H9 (cell line): ENCODE data around the gene IL15. TPM values are rescaled to one million over a fixed set of nuclear protein-coding genes. Genes with fewer than 3 reads are reported as not detected.

Experiments used
- DNase-seq: peaks from one replicate; pipeline ENCODE4 v3.0.0-alpha.2; 2017
- H2AFZ ChIP-seq: one replicate; pipeline ENCODE4 v1.6.1; 2013; ENCODE audit warnings: mild to moderate bottlenecking, low read length, control low read depth, moderate library complexity
- H2AK5ac ChIP-seq: 2 replicates; pipeline ENCODE4 v1.6.1; 2013; ENCODE audit warnings: low read length, control low read depth, mixed read lengths; ENCODE audit not compliant: insufficient read length
- H2BK120ac ChIP-seq: one replicate; pipeline ENCODE4 v1.6.1; 2013; ENCODE audit warnings: low read depth, mild to moderate bottlenecking, low read length, control low read depth, inconsistent platforms; ENCODE audit not compliant: poor library complexity, severe bottlenecking
- H2BK12ac ChIP-seq: 2 replicates; pipeline ENCODE4 v1.6.1; 2013; ENCODE audit warnings: low read length, control low read depth, mixed read lengths, low read depth; ENCODE audit not compliant: insufficient read length
- H2BK15ac ChIP-seq: 2 replicates; pipeline ENCODE4 v1.6.1; 2013; ENCODE audit warnings: low read depth, low read length, control low read depth
- H2BK20ac ChIP-seq: one replicate; pipeline ENCODE4 v1.6.1; 2013; ENCODE audit warnings: low read depth, mild to moderate bottlenecking, low read length, control low read depth, inconsistent platforms; ENCODE audit not compliant: poor library complexity, severe bottlenecking
- H2BK5ac ChIP-seq: 2 replicates; pipeline ENCODE4 v1.6.1; 2013; ENCODE audit warnings: low read length, control low read depth, mixed read lengths; ENCODE audit not compliant: insufficient read length
- H3K14ac ChIP-seq: 2 replicates; pipeline ENCODE4 v1.6.1; 2013; ENCODE audit warnings: low read length, control low read depth; ENCODE audit not compliant: insufficient read depth
- H3K18ac ChIP-seq: 2 replicates; pipeline ENCODE4 v1.6.1; 2013; ENCODE audit warnings: low read depth, mild to moderate bottlenecking, mixed read lengths, low read length, control low read depth; ENCODE audit not compliant: insufficient read length
- H3K23ac ChIP-seq: 2 replicates; pipeline ENCODE4 v1.6.1; 2013; ENCODE audit warnings: low read length, control low read depth, mixed read lengths, low read depth; ENCODE audit not compliant: insufficient read length
- H3K23me2 ChIP-seq: 2 replicates; pipeline ENCODE4 v1.6.1; 2013; ENCODE audit warnings: low read depth, mild to moderate bottlenecking, mixed read lengths, low read length, control low read depth; ENCODE audit not compliant: insufficient read length, poor library complexity, severe bottlenecking
- H3K27ac ChIP-seq: 2 replicates; pipeline ENCODE4 v1.5.1; 2013; ENCODE audit warnings: low read length, control low read depth, mixed read lengths, low read depth; ENCODE audit not compliant: insufficient read length
- H3K27me3 ChIP-seq: 2 replicates; pipeline ENCODE4 v1.6.1; 2013; ENCODE audit warnings: low read length, control low read depth, inconsistent platforms; ENCODE audit not compliant: insufficient read depth
- H3K4ac ChIP-seq: 2 replicates; pipeline ENCODE4 v1.6.1; 2013; ENCODE audit warnings: low read depth, mild to moderate bottlenecking, control low read depth, inconsistent platforms, low read length, moderate library complexity
- H3K4me1 ChIP-seq: 2 replicates; pipeline ENCODE4 v1.6.1; 2013; ENCODE audit warnings: low read length, control low read depth, inconsistent platforms; ENCODE audit not compliant: insufficient read depth
- H3K4me2 ChIP-seq: 2 replicates; pipeline ENCODE4 v1.6.1; 2013; ENCODE audit warnings: low read length, control low read depth, mixed read lengths; ENCODE audit not compliant: insufficient read length, insufficient read depth
- H3K56ac ChIP-seq: 2 replicates; pipeline ENCODE4 v1.6.1; 2013; ENCODE audit warnings: low read depth, mild to moderate bottlenecking, mixed read lengths, low read length, control low read depth; ENCODE audit not compliant: insufficient read length
- H3K79me1 ChIP-seq: 2 replicates; pipeline ENCODE4 v1.6.1; 2013; ENCODE audit warnings: low read depth, mild to moderate bottlenecking, moderate library complexity, low read length, control low read depth, inconsistent platforms; ENCODE audit not compliant: insufficient read depth, poor library complexity, severe bottlenecking
- H3K79me2 ChIP-seq: 2 replicates; pipeline ENCODE4 v1.6.1; 2013; ENCODE audit warnings: low read length, control low read depth, inconsistent platforms; ENCODE audit not compliant: insufficient read depth
- H3K9ac ChIP-seq: 2 replicates; pipeline ENCODE4 v1.6.1; 2013; ENCODE audit warnings: low read length, control low read depth, mixed read lengths; ENCODE audit not compliant: insufficient read length; ENCODE audit errors: extremely low read depth
- H3K9me3 ChIP-seq: one replicate; pipeline ENCODE4 v1.6.1; 2013; ENCODE audit warnings: low read depth, low read length, inconsistent platforms; ENCODE audit not compliant: control insufficient read depth
- H3T11ph ChIP-seq: one replicate; pipeline ENCODE4 v1.6.1; 2013; ENCODE audit warnings: mild to moderate bottlenecking, low read length, control low read depth, inconsistent platforms
- H4K20me1 ChIP-seq: one replicate; pipeline ENCODE4 v1.6.1; 2013; ENCODE audit not compliant: control insufficient read depth, insufficient read length, insufficient read depth
- H4K5ac ChIP-seq: 2 replicates; pipeline ENCODE4 v1.6.1; 2013; ENCODE audit warnings: low read depth, mild to moderate bottlenecking, mixed read lengths, low read length, control low read depth; ENCODE audit not compliant: insufficient read length
- H4K8ac ChIP-seq: replicated peaks from 2 replicates; pipeline ENCODE4 v1.6.1; 2013; ENCODE audit warnings: low read length, control low read depth, mixed read lengths, low read depth; ENCODE audit not compliant: insufficient read length
- H4K91ac ChIP-seq: 2 replicates; pipeline ENCODE4 v1.6.1; 2013; ENCODE audit warnings: low read depth, mild to moderate bottlenecking, moderate library complexity, mixed read lengths, low read length, control low read depth; ENCODE audit not compliant: insufficient read length
- H3K27ac Mint-ChIP-seq, 3 experiments: 2 replicates in 2 of 3; 3 replicates in 1 of 3; pipeline ENCODE4 v1.8.0; 2020 to 2021; ENCODE audit warnings: mixed read lengths in 3 of 3, mild to moderate bottlenecking in 1 of 3, moderate library complexity in 1 of 3
- H3K27me3 Mint-ChIP-seq: 2 replicates; pipeline ENCODE4 v1.8.0; 2021; ENCODE audit warnings: low read depth, mild to moderate bottlenecking, moderate library complexity, mixed read lengths
- H3K36me3 Mint-ChIP-seq, 3 experiments: 2 replicates in 2 of 3; 3 replicates in 1 of 3; pipeline ENCODE4 v1.8.0; 2020 to 2021; ENCODE audit warnings: low read depth in 3 of 3, mixed read lengths in 3 of 3; ENCODE audit not compliant: insufficient read depth in 1 of 3
- H3K4me1 Mint-ChIP-seq, 2 experiments: 2 replicates each; pipeline ENCODE4 v1.8.0; 2020; ENCODE audit warnings: mixed read lengths in 2 of 2
- H3K4me3 Mint-ChIP-seq, 2 experiments: 2 replicates in 1 of 2; 3 replicates in 1 of 2; pipeline ENCODE4 v1.8.0; 2020 to 2021; ENCODE audit warnings: mild to moderate bottlenecking in 2 of 2, mixed read lengths in 2 of 2, moderate library complexity in 1 of 2
- H3K9me3 Mint-ChIP-seq, 2 experiments: 2 replicates in 1 of 2; 3 replicates in 1 of 2; pipeline ENCODE4 v1.8.0; 2020; ENCODE audit warnings: mild to moderate bottlenecking in 2 of 2, mixed read lengths in 2 of 2, moderate library complexity in 1 of 2
- CTCF ChIP-seq: fragments of 200-600 bp; sonication (generic); conservative IDR thresholded peaks from 3 replicates; pipeline ENCODE4 v1.8.0; 2021; ENCODE audit warnings: antibody characterized with exemption, mild to moderate bottlenecking
- WGBS: extraction: QIAGEN DNeasy Blood & Tissue Kit; methylation state at CpG from one replicate; pipeline ENCODE4 v1.1.7; 2013; ENCODE audit warnings: missing lambda C conversion rate, low lambda C conversion rate, mixed read lengths; ENCODE audit not compliant: insufficient read length; ENCODE audit errors: extremely low coverage; 5-methylcytosine and 5-hydroxymethylcytosine counted together
- total RNA-seq: library from RNA; stranded (reverse); gene quantifications from 2 replicates; pipeline ENCODE4 v1.2.1, GENCODE V29; 2021

Gene IL15
- total RNA-seq, 1 experiment from 2014 or later, result 0.61 TPM

GRCh38 chr4:141772838-141773237, 136.5 kb downstream of the IL15 start:
- no CpG with 5 or more reads among the region's 2 CpGs for WGBS
- Histone ChIP-seq H3K4me2 (no peak overlapping the region), H3K14ac (no peak overlapping the region), H3K56ac (no peak overlapping the region), H2BK20ac (no peak overlapping the region), H4K20me1 (no peaks in the 10 kb centered on the region), H4K91ac (no peak overlapping the region), H3K9me3 (no peaks in the 10 kb centered on the region), H2AFZ (no peak overlapping the region), H3K18ac (no peak overlapping the region), H2BK120ac (no peak overlapping the region), H3K9ac (no peak overlapping the region), H3T11ph (no peak overlapping the region), H3K23ac (no peak overlapping the region), H2BK15ac (no peak overlapping the region), H2BK12ac (no peak overlapping the region), H3K79me1 (no peaks in the 10 kb centered on the region), H3K23me2 (no peaks in the 10 kb centered on the region), H4K5ac (no peak overlapping the region), H3K79me2 (no peaks in the 10 kb centered on the region), H4K8ac (no peak overlapping the region), H3K27me3 (no peaks in the 10 kb centered on the region), H2BK5ac (no peak overlapping the region), H3K4ac (no peak overlapping the region), H3K4me1 (no peaks in the 10 kb centered on the region; the same call in 1 of the 2 replicates), H2AK5ac (no peak overlapping the region), H3K27ac (no peak overlapping the region)
- H3K9me3 Mint-ChIP-seq, result no peaks in the 10 kb centered on the region; a peak in 1 of 5 replicates
- H3K36me3 Mint-ChIP-seq, result peaks cover 0 to 2% (median under 1%) of the 10 kb centered on the region in 3 experiments; a peak in 3 of 7 replicates
- TF ChIP-seq CTCF, result no peak
- H3K4me1 Mint-ChIP-seq, result peaks cover 17 to 22% of the 10 kb centered on the region in 2 experiments
- no peak for DNase-seq
- H3K4me3 Mint-ChIP-seq, result no peak overlapping the region
- no peaks in the 10 kb centered on the region for H3K27me3 Mint-ChIP-seq
- no peak overlapping the region for H3K27ac Mint-ChIP-seq
